ENCODE results near the gene ENTR1.

The ENTR1 gene

GRCh38 chr9:136383436-136383835 lies 27.0 kb downstream of the ENTR1 start:
- Histone ChIP-seq H3K4me3 (ENCODE audit: low read length in 2 of 2) (no peak overlapping the region), H3K27ac (ENCODE audit: low read length) (no peak overlapping the region), H3K36me3 (ENCODE audit: control insufficient read depth in 2 of 2, insufficient read depth in 2 of 2, low read length in 2 of 2) (peaks cover 23 to 29% of the 10 kb centered on the region in 2 donors), H3K9me3 (ENCODE audit: control insufficient read depth in 2 of 2, low read length in 2 of 2) (no peaks in the 10 kb centered on the region), H3K27me3 (ENCODE audit: control insufficient read depth in 1 of 2, insufficient read depth in 2 of 2, low read length in 2 of 2) (no peaks in the 10 kb centered on the region), H3K4me1 (ENCODE audit: control insufficient read depth, insufficient read depth, low read length) (no peaks in the 10 kb centered on the region), H3K9ac (ENCODE audit: low read length in 2 of 2) (no peak overlapping the region)

GRCh38 chr9:136381966-136382513 lies 28.4 kb downstream of the ENTR1 start:
- Histone ChIP-seq H3K27me3 (ENCODE audit: control insufficient read depth in 1 of 2, insufficient read depth in 2 of 2, low read length in 2 of 2) (no peaks in the 10 kb centered on the region), H3K27ac (ENCODE audit: low read length) (no peak overlapping the region), H3K4me1 (ENCODE audit: control insufficient read depth, insufficient read depth, low read length) (no peaks in the 10 kb centered on the region), H3K9me3 (ENCODE audit: control insufficient read depth in 2 of 2, low read length in 2 of 2) (no peaks in the 10 kb centered on the region), H3K36me3 (ENCODE audit: control insufficient read depth in 2 of 2, insufficient read depth in 2 of 2, low read length in 2 of 2) (peaks cover 12 to 19% of the 10 kb centered on the region in 2 donors), H3K4me3 (ENCODE audit: low read length in 2 of 2) (no peak overlapping the region), H3K9ac (ENCODE audit: low read length in 2 of 2) (no peak overlapping the region)

- Histone ChIP-seq H3K27ac (ENCODE audit: low read length) (no peak overlapping the region), H3K27me3 (ENCODE audit: control insufficient read depth in 1 of 2, insufficient read depth in 2 of 2, low read length in 2 of 2) (no peaks in the 10 kb centered on the region), H3K4me3 (ENCODE audit: low read length in 2 of 2) (no peak overlapping the region), H3K36me3 (ENCODE audit: control insufficient read depth in 2 of 2, insufficient read depth in 2 of 2, low read length in 2 of 2) (peaks cover 10 to 19% of the 10 kb centered on the region in 2 donors), H3K9me3 (ENCODE audit: control insufficient read depth in 2 of 2, low read length in 2 of 2) (no peaks in the 10 kb centered on the region), H3K9ac (ENCODE audit: low read length in 2 of 2) (no peak overlapping the region), H3K4me1 (ENCODE audit: control insufficient read depth, insufficient read depth, low read length) (no peaks in the 10 kb centered on the region)
Observed at GRCh38 chr9:136381311-136381710, 29.1 kb downstream of the ENTR1 start.

GRCh38 chr9:136380381-136380780 lies 30.0 kb downstream of the ENTR1 start:
- H3K4me1 ChIP-seq (ENCODE audit: control insufficient read depth, insufficient read depth, low read length), result peaks cover 2% of the 10 kb centered on the region
- no peak overlapping the region for H3K27ac ChIP-seq (ENCODE audit: low read length)
- no peaks in the 10 kb centered on the region for H3K9me3 ChIP-seq (ENCODE audit: control insufficient read depth in 2 of 2, low read length in 2 of 2)
- peaks cover 7 to 17% of the 10 kb centered on the region in 2 donors for H3K36me3 ChIP-seq (ENCODE audit: control insufficient read depth in 2 of 2, insufficient read depth in 2 of 2, low read length in 2 of 2)
- no peak overlapping the region for H3K4me3 ChIP-seq (ENCODE audit: low read length in 2 of 2)
- no peak overlapping the region for H3K9ac ChIP-seq (ENCODE audit: low read length in 2 of 2)
- H3K27me3 ChIP-seq (ENCODE audit: control insufficient read depth in 1 of 2, insufficient read depth in 2 of 2, low read length in 2 of 2), result no peaks in the 10 kb centered on the region

- Histone ChIP-seq H3K4me3 (ENCODE audit: low read length in 2 of 2) (no peak overlapping the region), H3K9me3 (ENCODE audit: control insufficient read depth in 2 of 2, low read length in 2 of 2) (no peaks in the 10 kb centered on the region), H3K9ac (ENCODE audit: low read length in 2 of 2) (no peak overlapping the region), H3K4me1 (ENCODE audit: control insufficient read depth, insufficient read depth, low read length) (peaks cover 2% of the 10 kb centered on the region), H3K27ac (ENCODE audit: low read length) (no peak overlapping the region), H3K36me3 (ENCODE audit: control insufficient read depth in 2 of 2, insufficient read depth in 2 of 2, low read length in 2 of 2) (peaks cover 7 to 14% of the 10 kb centered on the region in 2 donors), H3K27me3 (ENCODE audit: control insufficient read depth in 1 of 2, insufficient read depth in 2 of 2, low read length in 2 of 2) (no peaks in the 10 kb centered on the region)
Observed at GRCh38 chr9:136379891-136380290, 30.5 kb downstream of the ENTR1 start.

- H3K36me3 ChIP-seq (ENCODE audit: control insufficient read depth in 2 of 2, insufficient read depth in 2 of 2, low read length in 2 of 2), result peaks cover 7 to 16% of the 10 kb centered on the region in 2 donors
- H3K4me3 ChIP-seq (ENCODE audit: low read length in 2 of 2), result no peak overlapping the region
- no peak overlapping the region for H3K9ac ChIP-seq (ENCODE audit: low read length in 2 of 2)
- H3K27me3 ChIP-seq (ENCODE audit: control insufficient read depth in 1 of 2, insufficient read depth in 2 of 2, low read length in 2 of 2), result no peaks in the 10 kb centered on the region
- H3K4me1 ChIP-seq (ENCODE audit: control insufficient read depth, insufficient read depth, low read length), result peaks cover 2% of the 10 kb centered on the region
- H3K9me3 ChIP-seq (ENCODE audit: control insufficient read depth in 2 of 2, low read length in 2 of 2), result no peaks in the 10 kb centered on the region
- H3K27ac ChIP-seq (ENCODE audit: low read length), result no peak overlapping the region
Observed at GRCh38 chr9:136379401-136379800, 31.0 kb downstream of the ENTR1 start.

GRCh38 chr9:136379003-136379287 lies 31.5 kb downstream of the ENTR1 start:
- H3K4me3 ChIP-seq (ENCODE audit: low read length in 2 of 2), result no peak overlapping the region
- no peak overlapping the region for H3K27ac ChIP-seq (ENCODE audit: low read length)
- H3K4me1 ChIP-seq (ENCODE audit: control insufficient read depth, insufficient read depth, low read length), result peaks cover 2% of the 10 kb centered on the region
- H3K9ac ChIP-seq (ENCODE audit: low read length in 2 of 2), result no peak overlapping the region
- H3K36me3 ChIP-seq (ENCODE audit: control insufficient read depth in 2 of 2, insufficient read depth in 2 of 2, low read length in 2 of 2), result peaks cover 2 to 16% of the 10 kb centered on the region in 2 donors
- no peaks in the 10 kb centered on the region for H3K27me3 ChIP-seq (ENCODE audit: control insufficient read depth in 1 of 2, insufficient read depth in 2 of 2, low read length in 2 of 2)
- no peaks in the 10 kb centered on the region for H3K9me3 ChIP-seq (ENCODE audit: control insufficient read depth in 2 of 2, low read length in 2 of 2)

GRCh38 chr9:136378170-136379002 lies 32.0 kb downstream of the ENTR1 start:
- Histone ChIP-seq H3K4me3 (ENCODE audit: low read length in 2 of 2) (no peak overlapping the region), H3K27ac (ENCODE audit: low read length) (no peak overlapping the region), H3K36me3 (ENCODE audit: control insufficient read depth in 2 of 2, insufficient read depth in 2 of 2, low read length in 2 of 2) (peaks cover 0 to 16% of the 10 kb centered on the region in 2 donors), H3K9ac (ENCODE audit: low read length in 2 of 2) (no peak overlapping the region), H3K27me3 (ENCODE audit: control insufficient read depth in 1 of 2, insufficient read depth in 2 of 2, low read length in 2 of 2) (no peaks in the 10 kb centered on the region), H3K4me1 (ENCODE audit: control insufficient read depth, insufficient read depth, low read length) (peaks cover 2% of the 10 kb centered on the region), H3K9me3 (ENCODE audit: control insufficient read depth in 2 of 2, low read length in 2 of 2) (no peaks in the 10 kb centered on the region)

- Histone ChIP-seq H3K9me3 (ENCODE audit: control insufficient read depth in 2 of 2, low read length in 2 of 2) (no peaks in the 10 kb centered on the region), H3K4me3 (ENCODE audit: low read length in 2 of 2) (no peak overlapping the region), H3K27me3 (ENCODE audit: control insufficient read depth in 1 of 2, insufficient read depth in 2 of 2, low read length in 2 of 2) (no peaks in the 10 kb centered on the region), H3K9ac (ENCODE audit: low read length in 2 of 2) (no peak overlapping the region), H3K36me3 (ENCODE audit: control insufficient read depth in 2 of 2, insufficient read depth in 2 of 2, low read length in 2 of 2) (peaks cover 0 to 12% of the 10 kb centered on the region in 2 donors), H3K4me1 (ENCODE audit: control insufficient read depth, insufficient read depth, low read length) (peaks cover 7% of the 10 kb centered on the region), H3K27ac (ENCODE audit: low read length) (no peak overlapping the region)
Observed at GRCh38 chr9:136377341-136378169, 32.9 kb downstream of the ENTR1 start.

- Histone ChIP-seq H3K4me3 (ENCODE audit: low read length in 2 of 2) (no peak overlapping the region), H3K9me3 (ENCODE audit: control insufficient read depth in 2 of 2, low read length in 2 of 2) (no peaks in the 10 kb centered on the region), H3K9ac (ENCODE audit: low read length in 2 of 2) (no peak overlapping the region), H3K27me3 (ENCODE audit: control insufficient read depth in 1 of 2, insufficient read depth in 2 of 2, low read length in 2 of 2) (no peaks in the 10 kb centered on the region), H3K4me1 (ENCODE audit: control insufficient read depth, insufficient read depth, low read length) (peaks cover 10% of the 10 kb centered on the region), H3K36me3 (ENCODE audit: control insufficient read depth in 2 of 2, insufficient read depth in 2 of 2, low read length in 2 of 2) (peaks cover 0 to 6% of the 10 kb centered on the region in 2 donors), H3K27ac (ENCODE audit: low read length) (no peak overlapping the region)
Observed at GRCh38 chr9:136376457-136376856, 34.0 kb downstream of the ENTR1 start.
